K562 (cell line): ENCODE data around the gene ITGAL.
"Not testable (repeated sequence)": the region's sequence is repeated elsewhere in the genome, so short reads cannot be mapped to it uniquely, and the experiment has no call there.

Source experiments
- BDP1 ChIP-seq: IDR thresholded peaks from 3 replicates; pipeline ENCODE4 v1.6.1; 2011; ENCODE audit not compliant: insufficient read length, insufficient read depth
- CBX8 ChIP-seq: fragments of 200-600 bp; sonication (generic); IDR thresholded peaks from 2 replicates; pipeline ENCODE4 v1.6.1; 2012; ENCODE audit warnings: borderline replicate concordance, mixed run types, low read depth, mild to moderate bottlenecking, moderate library complexity, mixed read lengths, low read length, control low read depth, inconsistent platforms; ENCODE audit not compliant: poor library complexity, severe bottlenecking; ENCODE audit errors: extremely low read depth
- HMBOX1 ChIP-seq: sonication (generic); IDR thresholded peaks from 2 replicates; pipeline ENCODE4 v1.6.1; 2016
- HNRNPH1 ChIP-seq: fragments of 200-400 bp; formaldehyde crosslinking; optimal IDR thresholded peaks from 2 replicates; pipeline ENCODE3; 2017; ENCODE audit warnings: low read depth, mild to moderate bottlenecking, low read length, moderate library complexity
- KDM1A ChIP-seq, 2 experiments: fragments of 450-650 bp; IDR thresholded peaks; 2 replicates each; pipeline ENCODE4 v1.6.1; 2016; ENCODE audit warnings: mild to moderate bottlenecking in 2 of 2
- NFE2L1 ChIP-seq: fragments of 450-650 bp; IDR thresholded peaks from 2 replicates; pipeline ENCODE4 v1.6.1; 2016; ENCODE audit warnings: missing genetic modification characterization, low read depth, mild to moderate bottlenecking, missing compliant biosample characterization, moderate library complexity, borderline replicate concordance
- NR2C1 ChIP-seq, 2 experiments: fragments of 450-650 bp; IDR thresholded peaks; 2 replicates each; pipeline ENCODE4 v1.6.1; 2017; ENCODE audit warnings: mild to moderate bottlenecking in 2 of 2, antibody characterized with exemption in 1 of 2, inconsistent platforms in 1 of 2, missing compliant biosample characterization in 1 of 2, missing genetic modification characterization in 1 of 2
- ZBTB1 ChIP-seq: sonication (generic); formaldehyde crosslinking; IDR thresholded peaks from 2 replicates; pipeline ENCODE4 v1.8.1; 2023; ENCODE audit warnings: missing genetic modification reagents, low read depth, mild to moderate bottlenecking, borderline replicate concordance
- ZNF3 ChIP-seq: fragments of 250-450 bp; sonication (Bioruptor Pico); IDR thresholded peaks from 2 replicates; pipeline ENCODE4 v1.5.0; 2021; ENCODE audit warnings: mild to moderate bottlenecking, moderate library complexity
- ZNF561 ChIP-seq: fragments of 450-650 bp; formaldehyde crosslinking; conservative IDR thresholded peaks from 2 replicates; pipeline ENCODE4 v1.4.0; 2020; ENCODE audit warnings: mild to moderate bottlenecking, moderate library complexity
- TF ChIP-seq, protein P1 (sequence below), 3 experiments: IDR thresholded peaks in 2 of 3; conservative IDR thresholded peaks in 1 of 3; 2 replicates each; pipeline ENCODE4 v1.5.1; 2011 to 2012; ENCODE audit warnings: low read length in 3 of 3, mild to moderate bottlenecking in 3 of 3, control low read depth in 2 of 3, improper control_type of control experiment in 1 of 3, inconsistent platforms in 1 of 3, low read depth in 1 of 3, mixed read lengths in 1 of 3, moderate library complexity in 1 of 3; ENCODE audit not compliant: insufficient read depth in 2 of 3
- TF ChIP-seq, protein P2 (sequence below): sonication (generic); formaldehyde crosslinking; IDR thresholded peaks from 2 replicates; pipeline ENCODE4 v1.4.0; 2020; ENCODE audit warnings: mild to moderate bottlenecking, missing genetic modification reagents
- TF ChIP-seq, protein P3 (sequence below): sonication (generic); formaldehyde crosslinking; IDR thresholded peaks from 2 replicates; pipeline ENCODE4 v1.9.0; 2022; ENCODE audit warnings: mild to moderate bottlenecking, missing genetic modification reagents

GRCh38 chr16:30477773-30478172, 5.2 kb downstream of the ITGAL start:
- TF ChIP-seq, protein P1, sequence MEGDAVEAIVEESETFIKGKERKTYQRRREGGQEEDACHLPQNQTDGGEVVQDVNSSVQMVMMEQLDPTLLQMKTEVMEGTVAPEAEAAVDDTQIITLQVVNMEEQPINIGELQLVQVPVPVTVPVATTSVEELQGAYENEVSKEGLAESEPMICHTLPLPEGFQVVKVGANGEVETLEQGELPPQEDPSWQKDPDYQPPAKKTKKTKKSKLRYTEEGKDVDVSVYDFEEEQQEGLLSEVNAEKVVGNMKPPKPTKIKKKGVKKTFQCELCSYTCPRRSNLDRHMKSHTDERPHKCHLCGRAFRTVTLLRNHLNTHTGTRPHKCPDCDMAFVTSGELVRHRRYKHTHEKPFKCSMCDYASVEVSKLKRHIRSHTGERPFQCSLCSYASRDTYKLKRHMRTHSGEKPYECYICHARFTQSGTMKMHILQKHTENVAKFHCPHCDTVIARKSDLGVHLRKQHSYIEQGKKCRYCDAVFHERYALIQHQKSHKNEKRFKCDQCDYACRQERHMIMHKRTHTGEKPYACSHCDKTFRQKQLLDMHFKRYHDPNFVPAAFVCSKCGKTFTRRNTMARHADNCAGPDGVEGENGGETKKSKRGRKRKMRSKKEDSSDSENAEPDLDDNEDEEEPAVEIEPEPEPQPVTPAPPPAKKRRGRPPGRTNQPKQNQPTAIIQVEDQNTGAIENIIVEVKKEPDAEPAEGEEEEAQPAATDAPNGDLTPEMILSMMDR (IDR thresholded peaks at IDR 0.05 in 2 of 3, conservative IDR thresholded peaks at IDR 0.05 in 1 of 3; ENCODE audit: insufficient read depth in 2 of 3, low read depth in 1 of 3, low read length in 3 of 3) = not testable (repeated sequence)
- TF ChIP-seq ZBTB1 (CRISPR knock-in tag); ZNF3 (CRISPR knock-in tag); BDP1; KDM1A (IDR thresholded peaks at IDR 0.05); HNRNPH1; NFE2L1 (tag); CBX8; HMBOX1; NR2C1 (IDR thresholded peaks at IDR 0.05); NR2C1 (tag; IDR thresholded peaks at IDR 0.05); ZNF561: not testable (repeated sequence)
- TF ChIP-seq, protein P2, sequence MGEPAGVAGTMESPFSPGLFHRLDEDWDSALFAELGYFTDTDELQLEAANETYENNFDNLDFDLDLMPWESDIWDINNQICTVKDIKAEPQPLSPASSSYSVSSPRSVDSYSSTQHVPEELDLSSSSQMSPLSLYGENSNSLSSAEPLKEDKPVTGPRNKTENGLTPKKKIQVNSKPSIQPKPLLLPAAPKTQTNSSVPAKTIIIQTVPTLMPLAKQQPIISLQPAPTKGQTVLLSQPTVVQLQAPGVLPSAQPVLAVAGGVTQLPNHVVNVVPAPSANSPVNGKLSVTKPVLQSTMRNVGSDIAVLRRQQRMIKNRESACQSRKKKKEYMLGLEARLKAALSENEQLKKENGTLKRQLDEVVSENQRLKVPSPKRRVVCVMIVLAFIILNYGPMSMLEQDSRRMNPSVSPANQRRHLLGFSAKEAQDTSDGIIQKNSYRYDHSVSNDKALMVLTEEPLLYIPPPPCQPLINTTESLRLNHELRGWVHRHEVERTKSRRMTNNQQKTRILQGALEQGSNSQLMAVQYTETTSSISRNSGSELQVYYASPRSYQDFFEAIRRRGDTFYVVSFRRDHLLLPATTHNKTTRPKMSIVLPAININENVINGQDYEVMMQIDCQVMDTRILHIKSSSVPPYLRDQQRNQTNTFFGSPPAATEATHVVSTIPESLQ (CRISPR knock-in tag) = not testable (repeated sequence)
- TF ChIP-seq, protein P3, sequence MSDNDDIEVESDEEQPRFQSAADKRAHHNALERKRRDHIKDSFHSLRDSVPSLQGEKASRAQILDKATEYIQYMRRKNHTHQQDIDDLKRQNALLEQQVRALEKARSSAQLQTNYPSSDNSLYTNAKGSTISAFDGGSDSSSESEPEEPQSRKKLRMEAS = not testable (repeated sequence)
